ENCODE data around the gene TCP11.

Gene TCP11

GRCh38 chr6:35173427-35174087 is 32.4 kb upstream of the TCP11 start:
- no peak for TF ChIP-seq CTCF (IDR thresholded peaks at IDR 0.05; ENCODE audit: low read depth, low read length, poor library complexity, severe bottlenecking)
- TF ChIP-seq EZH2phosphoT487 (IDR thresholded peaks at IDR 0.05; ENCODE audit: borderline replicate concordance, low read length), result no peak
- Histone ChIP-seq H3K4me2 (ENCODE audit: low read length) (no peak overlapping the region), H3K27me3 (ENCODE audit: control insufficient read depth, low read length) (peaks cover 11% of the 10 kb centered on the region), H4K20me1 (ENCODE audit: control insufficient read depth, insufficient read depth, low read depth, low read length) (no peaks in the 10 kb centered on the region), H3F3A (ENCODE audit: control insufficient read depth, insufficient read depth) (no peaks in the 10 kb centered on the region), H3K36me3 (ENCODE audit: control insufficient read depth, low read length) (no peaks in the 10 kb centered on the region), H3K4me3 (ENCODE audit: low read length) (no peak overlapping the region), H3K27ac (ENCODE audit: low read depth, low read length) (no peak overlapping the region), H3K4me1 (ENCODE audit: control insufficient read depth, low read length) (no peaks in the 10 kb centered on the region), H3K9me2 (replicated peaks; ENCODE audit: control insufficient read depth, low read length) (no peaks in the 10 kb centered on the region), H3K9me3 (ENCODE audit: control insufficient read depth, insufficient read depth, low read length) (peaks cover 5% of the 10 kb centered on the region; the same call in 1 of the 2 replicates), H3K79me2 (ENCODE audit: control insufficient read depth, low read length) (no peaks in the 10 kb centered on the region)

- H4K20me1 ChIP-seq (ENCODE audit: control insufficient read depth, insufficient read depth, low read depth, low read length), result no peaks in the 10 kb centered on the region
- no peaks in the 10 kb centered on the region for H3K79me2 ChIP-seq (ENCODE audit: control insufficient read depth, low read length)
- H3K4me3 ChIP-seq (ENCODE audit: low read length), result no peak overlapping the region
- peaks cover 11% of the 10 kb centered on the region for H3K27me3 ChIP-seq (ENCODE audit: control insufficient read depth, low read length)
- no peaks in the 10 kb centered on the region for H3F3A ChIP-seq (ENCODE audit: control insufficient read depth, insufficient read depth)
- no peaks in the 10 kb centered on the region for H3K4me1 ChIP-seq (ENCODE audit: control insufficient read depth, low read length)
- H3K36me3 ChIP-seq (ENCODE audit: control insufficient read depth, low read length), result no peaks in the 10 kb centered on the region
- no peaks in the 10 kb centered on the region for H3K9me2 ChIP-seq (replicated peaks; ENCODE audit: control insufficient read depth, low read length)
- no peak for TF ChIP-seq EZH2phosphoT487 (IDR thresholded peaks at IDR 0.05; ENCODE audit: borderline replicate concordance, low read length)
- TF ChIP-seq CTCF (IDR thresholded peaks at IDR 0.05; ENCODE audit: low read depth, low read length, poor library complexity, severe bottlenecking), result no peak
- peaks cover 5% of the 10 kb centered on the region; the same call in 1 of the 2 replicates for H3K9me3 ChIP-seq (ENCODE audit: control insufficient read depth, insufficient read depth, low read length)
- no peak overlapping the region for H3K27ac ChIP-seq (ENCODE audit: low read depth, low read length)
- no peak overlapping the region for H3K4me2 ChIP-seq (ENCODE audit: low read length)
These were observed 31.9 kb upstream of the TCP11 start for GRCh38 chr6:35173044-35173426.

GRCh38 chr6:35170891-35171290 is 29.8 kb upstream of the TCP11 start:
- peaks cover 8% of the 10 kb centered on the region for H3K27me3 ChIP-seq (ENCODE audit: control insufficient read depth, low read length)
- TF ChIP-seq CTCF (IDR thresholded peaks at IDR 0.05; ENCODE audit: low read depth, low read length, poor library complexity, severe bottlenecking) (no peak), EZH2phosphoT487 (IDR thresholded peaks at IDR 0.05; ENCODE audit: borderline replicate concordance, low read length) (no peak)
- no peaks in the 10 kb centered on the region for H3F3A ChIP-seq (ENCODE audit: control insufficient read depth, insufficient read depth)
- no peaks in the 10 kb centered on the region for H4K20me1 ChIP-seq (ENCODE audit: control insufficient read depth, insufficient read depth, low read depth, low read length)
- H3K9me2 ChIP-seq (replicated peaks; ENCODE audit: control insufficient read depth, low read length), result no peaks in the 10 kb centered on the region
- H3K4me3 ChIP-seq (ENCODE audit: low read length), result no peak overlapping the region
- no peaks in the 10 kb centered on the region for H3K4me1 ChIP-seq (ENCODE audit: control insufficient read depth, low read length)
- no peaks in the 10 kb centered on the region for H3K79me2 ChIP-seq (ENCODE audit: control insufficient read depth, low read length)
- H3K9me3 ChIP-seq (ENCODE audit: control insufficient read depth, insufficient read depth, low read length), result peaks cover 5% of the 10 kb centered on the region; the same call in 1 of the 2 replicates
- no peak overlapping the region for H3K27ac ChIP-seq (ENCODE audit: low read depth, low read length)
- H3K4me2 ChIP-seq (ENCODE audit: low read length), result no peak overlapping the region
- no peaks in the 10 kb centered on the region for H3K36me3 ChIP-seq (ENCODE audit: control insufficient read depth, low read length)

Data from DOHH2 (cell line).